Measurements from ENCODE around the gene CHST3.

GRCh38 chr10:71931295-71931694 is 32.9 kb upstream of the CHST3 start:
- TF ChIP-seq CTCF (IDR thresholded peaks at IDR 0.05) (no peak), POLR2A (IDR thresholded peaks at IDR 0.05) (no peak)
